HG03280 (cell line): Measurements from ENCODE around the gene NMB.
A peak's percentile ranks its signal among the peaks of the same experiment; 100 is the strongest.
"Not testable (repeated sequence)": the region's sequence is repeated elsewhere in the genome, so short reads cannot be mapped to it uniquely, and the experiment has no call there.

ENCODE experiments used
- ATAC-seq: cut with Tn5 transposase; IDR thresholded peaks from one replicate; pipeline ENCODE4 v1.9.1; 2021; ENCODE audit warnings: mild to moderate bottlenecking, moderate library complexity; ENCODE audit not compliant: unreplicated experiment

Gene NMB

DNA sequence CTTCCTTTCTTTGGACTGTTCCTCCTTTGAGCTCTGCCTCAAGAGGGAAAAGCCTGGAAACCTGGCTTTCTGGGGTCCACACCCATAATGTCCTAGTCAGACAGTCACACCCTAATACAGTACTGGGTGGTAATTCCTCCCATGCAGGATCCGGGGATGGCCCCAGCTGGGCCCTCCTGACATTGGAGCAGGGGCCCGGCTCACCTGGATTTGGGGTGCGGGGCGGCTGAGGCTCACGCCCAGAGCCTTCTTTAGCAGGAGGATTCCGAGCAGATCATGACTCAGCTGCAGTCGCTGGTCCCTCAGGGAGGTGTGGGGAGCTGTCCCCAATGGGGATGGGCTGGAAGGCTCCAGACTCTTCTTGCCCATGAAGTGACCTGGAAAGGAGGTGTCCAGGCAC, 1.0 kb downstream of the NMB start:
- ATAC-seq: no peak

DNA sequence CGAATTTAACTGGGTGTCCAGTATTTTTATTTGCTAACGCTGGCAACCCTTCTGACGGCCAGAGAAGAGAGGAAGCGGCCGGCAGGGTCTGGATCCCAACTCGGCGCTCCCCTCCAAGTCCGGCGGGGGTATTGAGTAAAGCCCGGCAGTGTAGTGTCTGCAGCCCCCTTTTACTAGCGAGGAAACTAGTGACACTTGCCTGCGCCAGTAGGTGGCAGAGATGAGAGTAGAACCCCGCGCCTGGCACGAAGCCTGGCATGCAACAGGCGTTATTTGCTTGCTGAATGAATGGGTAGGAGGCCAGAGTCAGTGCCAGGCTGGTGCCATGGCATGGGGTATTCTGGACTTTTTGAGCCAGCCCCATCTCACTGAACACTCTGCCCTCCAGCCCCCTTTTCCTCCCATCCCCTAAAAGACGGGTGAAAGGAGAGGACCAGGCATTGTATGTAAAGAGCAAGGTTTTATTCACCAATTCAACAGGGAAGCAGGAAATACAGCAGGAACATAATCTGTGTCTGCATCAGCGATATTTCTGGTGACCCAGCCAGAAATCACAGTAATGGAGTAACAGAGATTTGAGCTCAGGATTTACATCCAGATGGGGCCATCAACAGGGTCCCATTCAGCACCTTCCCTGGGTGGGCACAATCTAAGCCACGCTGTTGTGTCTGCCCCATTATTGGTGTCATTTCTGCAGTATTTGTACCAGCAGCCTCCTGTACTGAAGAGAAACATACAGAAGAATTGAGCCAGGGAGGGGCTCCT, 3.1 kb downstream of the NMB start:
- peak; percentile 25 for ATAC-seq

DNA sequence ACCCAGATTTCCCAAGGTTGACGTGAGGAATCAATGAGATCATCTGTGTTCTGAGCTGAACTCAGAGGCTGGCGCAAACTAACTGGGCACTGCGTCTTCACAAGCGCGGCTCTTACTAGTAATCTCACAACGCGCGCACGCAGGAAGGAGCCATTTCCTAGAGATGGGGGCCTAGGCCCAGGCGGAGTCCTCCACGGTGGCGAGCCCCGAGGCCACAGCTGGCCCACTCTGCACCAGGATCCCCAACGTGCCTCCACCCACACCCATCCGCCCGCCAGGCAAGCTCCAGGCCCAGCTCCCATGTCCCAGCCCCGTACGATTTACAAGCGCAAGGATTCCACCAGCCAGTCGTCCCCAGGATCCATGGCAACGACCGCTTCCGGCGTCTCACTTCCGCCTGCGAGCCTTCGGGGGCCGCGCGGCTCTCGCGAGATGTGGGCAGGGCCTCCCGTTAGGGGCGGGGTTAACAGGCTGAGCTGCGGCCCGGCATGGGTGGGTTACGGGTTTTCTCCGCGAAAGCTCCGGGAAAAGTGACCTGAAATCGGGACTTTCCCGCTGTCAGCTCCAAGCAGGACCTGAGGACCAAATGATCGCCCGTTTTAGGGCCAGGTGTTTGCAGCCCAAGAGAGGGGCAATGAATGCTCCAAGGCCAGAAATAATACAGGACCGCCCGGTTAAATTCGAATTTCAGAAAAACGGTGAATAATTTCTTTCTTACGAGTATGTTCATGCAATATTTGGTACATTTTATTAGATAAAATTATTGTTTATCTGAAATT, 3.9 kb downstream of the NMB start, which contains the start of gene WDR73:
WDR73 (minus strand) TSS at position 374 of the 779 bp plus-strand sequence; CDS start at position 365, 9 bp downstream.
- peak; percentile 80 for ATAC-seq

DNA sequence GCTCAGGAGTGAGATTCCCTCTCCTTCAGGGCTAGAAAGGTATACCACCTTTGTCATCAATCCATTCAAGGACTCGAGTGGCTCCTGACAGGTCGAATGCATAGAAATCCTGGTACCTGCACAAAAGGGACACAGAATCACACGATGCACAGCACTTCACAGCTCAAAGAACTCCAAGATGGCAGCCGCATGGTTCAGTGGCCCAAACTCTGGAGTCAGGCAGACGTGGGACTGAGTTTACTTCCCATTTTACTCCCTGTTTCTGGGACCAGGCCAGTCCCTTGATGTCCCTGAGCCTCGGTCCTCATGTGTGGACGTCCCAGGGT, 4.5 kb downstream of the NMB start:
- no peak for ATAC-seq

DNA sequence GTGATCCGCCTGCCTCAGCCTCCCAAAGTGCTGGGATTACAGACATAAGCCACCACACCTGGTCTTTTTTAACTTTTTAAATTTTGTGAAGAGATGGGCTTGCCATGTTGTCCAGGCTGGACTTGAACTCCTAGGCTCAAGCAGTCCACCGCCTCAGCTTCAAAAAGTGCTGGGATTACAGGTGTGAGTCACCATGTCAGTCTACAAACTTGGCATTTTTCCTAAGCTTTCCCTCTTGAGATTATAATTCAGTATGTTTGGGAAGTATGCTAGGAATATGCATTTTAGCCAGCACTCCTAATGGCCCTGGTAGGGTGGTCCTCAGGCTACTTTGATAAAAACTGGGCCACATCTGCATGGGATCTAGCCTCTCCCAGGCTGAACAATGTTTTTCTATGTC, 8.3 kb downstream of the NMB start:
- ATAC-seq: no peak

DNA sequence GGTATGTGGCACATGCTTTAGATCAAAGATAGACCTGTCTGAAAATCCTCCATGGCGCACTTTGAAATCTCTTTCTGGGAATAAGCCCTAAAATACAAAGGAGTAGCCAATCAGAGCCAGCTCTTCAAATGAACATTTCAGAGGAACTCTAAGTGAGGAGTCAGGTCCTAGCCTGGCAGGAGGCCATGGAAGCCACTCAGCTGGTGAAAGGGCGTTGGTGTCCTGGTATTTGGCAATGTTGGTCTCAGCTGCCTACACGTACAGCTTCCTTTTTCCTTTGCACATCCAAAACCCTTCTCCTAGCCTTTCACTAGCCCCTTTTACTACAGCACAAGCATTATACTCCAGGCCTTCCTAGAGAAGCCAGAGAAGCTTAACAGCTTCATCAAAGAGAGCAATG, 9.5 kb downstream of the NMB start:
- no peak for ATAC-seq

DNA sequence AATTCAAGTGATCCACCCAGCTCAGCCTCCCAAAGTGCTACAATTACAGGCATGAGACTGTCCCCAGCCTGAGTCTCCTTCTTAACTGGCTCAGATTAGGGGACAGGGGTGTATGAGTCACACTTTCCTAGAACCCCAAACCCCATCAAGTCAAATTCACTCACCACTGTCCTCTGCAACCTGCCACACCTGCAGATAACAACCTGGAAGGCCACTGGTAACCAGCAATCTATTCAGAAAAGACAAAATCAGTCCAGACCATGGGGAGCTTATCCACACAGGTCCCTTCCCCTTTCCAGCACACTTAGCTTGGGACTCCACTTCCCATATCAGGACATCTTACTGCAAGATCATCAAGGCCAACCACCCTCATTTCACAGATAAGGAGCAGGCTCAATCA, 10.3 kb downstream of the NMB start:
- no peak for ATAC-seq

DNA sequence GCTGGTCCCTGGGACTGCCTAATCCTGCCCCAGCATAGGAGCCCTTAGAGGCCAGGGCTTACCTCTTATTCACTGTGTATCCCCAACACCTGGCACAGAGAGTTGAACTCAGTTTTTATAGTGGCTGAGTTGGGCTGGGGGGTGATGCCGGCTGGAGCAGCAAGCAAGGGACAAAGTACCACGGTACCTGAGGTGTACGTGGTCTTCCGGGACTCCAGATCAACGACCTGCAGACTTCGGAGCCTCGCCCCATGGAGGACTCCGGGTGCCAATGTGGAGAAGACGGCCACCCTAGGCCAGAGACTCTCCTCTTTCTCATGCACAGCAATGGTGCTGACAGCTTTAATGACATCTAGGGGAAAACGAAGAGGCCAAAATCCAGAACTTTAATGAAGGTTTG, 12.0 kb downstream of the NMB start:
- no peak for ATAC-seq

DNA sequence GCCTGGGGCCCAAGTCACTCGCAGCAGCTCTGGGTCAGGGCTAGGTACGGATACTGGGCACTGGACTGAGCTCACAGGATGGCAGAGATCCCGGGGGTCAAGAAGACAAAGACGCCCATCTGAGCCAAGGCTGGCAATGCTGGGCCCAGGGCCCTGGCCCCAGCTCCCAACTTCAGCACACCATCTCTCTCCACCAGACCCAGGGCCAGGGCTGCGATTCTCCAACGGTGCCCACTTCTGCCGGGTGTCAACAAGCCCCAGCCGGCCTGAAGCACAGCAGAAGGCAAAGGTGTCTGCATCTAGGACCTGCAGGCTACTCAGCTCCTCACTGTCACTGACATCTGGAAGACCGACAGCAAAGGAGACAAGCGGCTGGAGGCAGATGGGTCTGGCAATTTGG, 12.5 kb downstream of the NMB start:
- ATAC-seq: no peak

DNA sequence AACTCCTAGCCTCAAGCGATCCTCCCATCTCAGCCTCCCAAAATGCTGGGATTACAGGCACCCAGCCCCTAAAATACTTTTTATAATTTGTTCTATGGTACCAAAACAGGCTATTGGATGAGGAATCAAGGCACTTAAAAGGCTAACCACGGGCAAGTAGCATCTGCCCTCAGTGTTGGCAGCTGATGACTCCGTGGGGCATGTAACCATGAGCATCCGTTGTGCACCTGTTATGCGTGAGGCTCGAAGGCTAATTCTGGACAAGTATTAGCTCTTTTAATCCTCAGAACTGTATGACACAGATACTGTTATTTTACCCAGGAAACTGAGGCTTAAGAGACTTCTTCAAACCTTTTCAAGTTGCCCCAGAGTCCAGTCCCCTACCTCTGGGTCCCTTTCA, 14.2 kb downstream of the NMB start:
- ATAC-seq: no peak

DNA sequence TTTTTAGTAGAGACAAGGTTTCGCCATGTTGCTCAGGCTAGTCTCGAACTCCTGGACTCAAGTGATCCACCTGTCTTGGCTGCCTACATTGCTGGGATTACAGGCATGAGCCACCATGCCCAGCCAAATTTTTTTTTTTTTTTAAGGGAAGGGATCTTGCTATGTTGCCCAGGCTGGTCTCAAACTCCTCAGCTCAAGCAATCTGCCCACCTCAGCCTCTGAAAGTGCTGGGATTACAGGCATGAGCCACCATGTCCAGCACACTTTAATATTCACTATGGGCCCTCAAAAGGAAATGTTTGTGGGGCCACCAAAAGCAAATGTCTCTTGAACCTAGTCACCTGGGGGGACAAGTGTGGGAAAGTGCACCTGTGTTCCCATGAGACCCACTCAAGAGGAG, 15.4 kb downstream of the NMB start:
- not testable (repeated sequence) for ATAC-seq

DNA sequence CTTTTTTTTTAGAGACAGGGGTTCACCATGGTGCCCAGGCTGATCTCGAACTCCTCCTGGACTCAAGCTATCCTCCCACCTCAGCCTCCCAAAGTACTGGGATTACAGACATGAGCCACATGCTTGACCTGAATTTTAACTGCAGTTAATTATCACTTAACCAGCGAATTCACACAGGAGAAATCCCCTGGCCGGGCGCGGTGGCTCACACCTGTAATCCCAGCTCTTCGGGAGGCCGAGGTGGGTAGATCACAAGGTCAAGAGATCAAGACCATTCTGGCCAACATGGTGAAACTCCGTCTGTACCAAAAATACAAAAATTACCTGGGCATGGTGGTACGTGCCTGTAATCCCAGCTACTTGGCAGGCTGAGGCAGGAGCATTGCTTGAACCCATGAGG, 16.1 kb downstream of the NMB start:
- ATAC-seq: not testable (repeated sequence)

DNA sequence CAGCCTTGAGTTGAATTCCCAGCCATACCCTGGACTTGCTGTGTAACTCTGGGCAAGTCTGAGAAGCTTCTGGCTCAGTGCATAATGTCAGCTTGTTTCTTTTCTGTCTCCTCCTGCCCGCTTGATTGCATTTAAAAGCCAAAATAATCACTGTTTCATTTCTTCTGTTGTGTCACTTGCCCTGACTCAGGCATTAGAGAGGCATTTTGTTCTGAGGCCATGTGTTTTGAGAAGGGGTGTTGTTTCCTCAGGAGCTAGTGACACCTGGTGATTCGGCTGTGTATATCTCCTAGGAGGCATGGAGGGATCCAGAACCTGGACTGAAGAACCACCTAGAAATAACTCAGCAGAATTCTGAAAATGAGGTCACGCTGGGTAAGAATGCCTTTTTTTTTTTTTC, 19.9 kb downstream of the NMB start:
- ATAC-seq: no peak

DNA sequence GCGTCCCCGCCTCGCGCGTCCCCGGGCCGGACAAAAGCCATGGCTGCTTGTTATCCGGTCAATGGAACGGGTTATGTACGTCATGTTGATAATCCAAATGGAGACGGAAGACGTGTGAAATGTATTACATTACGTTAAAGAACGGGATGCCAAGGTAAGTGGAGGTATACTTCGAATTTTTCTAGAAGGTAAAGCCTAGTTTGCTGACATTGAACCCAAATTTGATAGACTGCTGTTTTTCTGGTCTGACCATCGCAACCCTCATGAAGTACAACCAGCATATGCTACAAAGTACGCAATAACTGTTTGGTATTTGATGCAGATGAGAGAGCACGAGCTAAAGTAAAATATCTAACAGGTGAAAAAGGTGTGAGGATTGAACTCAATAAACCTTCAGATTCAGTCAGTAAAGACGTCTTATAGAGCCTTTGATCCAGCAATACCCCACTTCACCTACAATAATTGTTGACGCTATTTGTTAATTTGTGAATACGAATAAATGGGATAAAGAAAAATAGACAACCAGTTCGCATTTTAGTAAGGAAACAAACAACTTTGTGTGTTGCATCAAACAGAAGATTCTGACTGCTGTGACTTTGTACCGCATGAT, 23.7 kb downstream of the NMB start:
- ATAC-seq: no peak

DNA sequence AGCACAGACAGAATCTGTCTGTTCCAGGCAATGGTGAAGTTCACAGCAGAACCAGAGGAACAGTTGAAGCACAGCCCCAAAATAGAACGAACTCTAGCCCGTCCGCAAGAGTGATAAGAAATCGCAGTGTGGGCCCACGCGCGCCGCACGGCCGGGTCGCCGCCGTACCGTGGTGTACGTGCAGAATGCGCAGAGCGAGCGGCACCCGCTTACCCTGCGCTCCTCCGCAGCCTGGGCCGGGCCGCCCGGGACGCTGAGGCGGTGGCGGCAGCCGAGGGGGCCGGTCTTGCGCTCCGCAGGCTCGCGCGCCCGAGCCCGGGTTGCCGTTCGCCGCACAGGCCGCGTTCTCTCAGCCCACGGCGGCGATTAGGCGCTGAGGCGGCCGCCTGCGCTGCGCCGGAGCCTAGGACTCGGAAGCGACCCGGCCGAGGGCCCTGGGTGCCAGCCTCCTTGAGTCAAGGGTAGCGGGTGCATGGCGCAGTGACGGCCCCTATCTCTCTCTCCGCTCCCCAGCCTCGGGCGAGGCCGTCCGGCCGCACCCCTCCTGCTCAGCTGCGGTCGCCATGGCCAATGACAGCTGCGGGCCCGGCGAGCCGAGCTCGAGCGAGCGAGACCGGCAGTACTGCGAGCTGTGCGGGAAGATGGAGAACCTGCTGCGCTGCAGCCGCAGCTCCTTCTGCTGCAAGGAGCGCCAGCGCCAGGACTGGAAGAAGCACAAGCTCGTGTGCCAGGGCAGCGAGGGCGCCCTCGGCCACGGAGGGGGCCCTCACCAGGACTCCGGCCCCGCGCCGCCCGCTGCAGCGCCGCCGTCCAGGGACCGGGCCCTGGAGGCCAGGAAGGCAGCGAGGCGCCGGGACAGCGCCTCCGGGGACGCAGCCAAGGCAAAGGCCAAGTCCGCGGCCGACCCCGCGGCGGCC, 24.4 kb downstream of the NMB start:
- ATAC-seq: peak; percentile 37

DNA sequence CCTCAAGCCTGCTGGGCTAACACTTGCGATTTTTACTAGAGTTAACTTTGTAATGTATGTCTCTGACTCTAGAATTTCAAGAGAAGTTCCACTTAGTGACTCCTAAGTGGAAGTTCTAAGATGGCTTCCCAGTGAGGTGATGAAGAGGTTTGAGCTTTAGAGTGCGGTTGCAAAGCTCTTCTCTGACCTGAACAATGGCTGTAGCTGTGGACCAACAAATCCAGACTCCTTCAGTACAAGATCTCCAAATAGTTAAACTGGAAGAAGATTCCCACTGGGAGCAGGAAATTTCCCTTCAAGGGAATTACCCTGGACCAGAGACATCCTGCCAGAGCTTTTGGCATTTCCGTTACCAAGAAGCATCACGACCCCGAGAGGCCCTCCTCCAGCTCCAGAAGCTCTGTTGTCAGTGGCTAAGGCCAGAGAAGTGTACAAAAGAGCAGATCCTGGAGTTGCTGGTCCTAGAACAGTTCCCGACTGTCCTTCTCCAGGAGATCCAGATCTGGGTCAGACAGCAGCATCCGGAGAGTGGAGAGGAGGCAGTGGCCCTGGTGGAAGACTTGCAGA, 26.2 kb downstream of the NMB start:
- no peak for ATAC-seq

DNA sequence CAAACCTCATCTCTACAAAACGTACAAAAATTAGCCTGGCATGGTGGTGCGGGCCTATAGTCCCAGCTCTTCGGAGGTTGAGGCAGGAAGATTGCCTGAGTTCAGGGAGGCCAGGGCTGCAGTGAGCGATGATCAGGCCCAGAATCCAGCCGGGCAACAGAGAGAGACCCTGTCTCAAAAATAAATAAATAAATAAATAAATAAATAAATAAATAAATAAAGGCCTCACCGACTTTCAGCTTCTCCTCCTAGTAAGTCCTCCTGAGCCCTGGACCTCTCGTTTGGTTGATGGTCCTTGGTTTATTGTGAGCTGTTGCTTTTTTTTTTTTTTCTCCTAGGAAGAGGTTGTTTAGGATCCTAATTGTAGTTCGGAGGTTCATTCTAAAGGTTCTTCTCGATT, 29.0 kb downstream of the NMB start:
- ATAC-seq: no peak

DNA sequence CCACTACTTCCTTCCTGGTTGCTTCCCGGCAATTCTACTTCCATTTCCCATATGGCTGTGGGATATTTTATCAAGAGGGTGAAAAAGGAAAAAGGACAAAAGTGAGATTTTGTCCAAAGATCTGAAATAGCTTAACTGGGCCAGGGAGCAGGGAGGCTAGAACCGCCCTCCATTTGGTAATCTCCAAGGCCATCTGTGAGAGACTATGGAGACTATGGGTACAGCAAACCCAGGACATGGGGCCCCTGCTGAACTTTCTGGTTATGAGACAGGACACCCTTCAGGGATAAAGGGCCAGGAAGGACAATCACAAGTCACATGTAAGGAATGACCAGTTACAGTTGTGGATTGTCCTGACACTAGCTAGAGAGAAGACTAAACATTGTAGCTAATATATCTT, 32.9 kb downstream of the NMB start:
- ATAC-seq: no peak

DNA sequence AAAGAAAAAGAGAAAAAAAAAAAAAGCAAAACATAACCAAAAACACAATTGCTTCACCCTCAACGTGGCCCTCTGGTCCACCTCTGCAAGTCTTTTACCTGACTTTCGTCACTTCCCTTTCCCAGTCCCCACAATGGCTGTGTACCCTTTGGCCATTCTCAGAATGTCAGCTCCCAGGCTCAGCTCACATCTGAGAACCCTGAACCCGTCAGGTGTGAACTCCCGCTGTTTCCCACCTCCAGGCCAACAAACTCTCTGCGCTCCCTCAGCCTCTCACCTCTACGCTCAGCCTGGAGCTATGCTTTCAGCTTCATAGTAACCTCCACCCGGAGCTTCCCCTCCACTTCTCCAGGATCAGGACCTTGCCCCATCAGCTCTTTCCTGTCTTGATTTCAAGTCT, 33.6 kb downstream of the NMB start:
- no peak for ATAC-seq

DNA sequence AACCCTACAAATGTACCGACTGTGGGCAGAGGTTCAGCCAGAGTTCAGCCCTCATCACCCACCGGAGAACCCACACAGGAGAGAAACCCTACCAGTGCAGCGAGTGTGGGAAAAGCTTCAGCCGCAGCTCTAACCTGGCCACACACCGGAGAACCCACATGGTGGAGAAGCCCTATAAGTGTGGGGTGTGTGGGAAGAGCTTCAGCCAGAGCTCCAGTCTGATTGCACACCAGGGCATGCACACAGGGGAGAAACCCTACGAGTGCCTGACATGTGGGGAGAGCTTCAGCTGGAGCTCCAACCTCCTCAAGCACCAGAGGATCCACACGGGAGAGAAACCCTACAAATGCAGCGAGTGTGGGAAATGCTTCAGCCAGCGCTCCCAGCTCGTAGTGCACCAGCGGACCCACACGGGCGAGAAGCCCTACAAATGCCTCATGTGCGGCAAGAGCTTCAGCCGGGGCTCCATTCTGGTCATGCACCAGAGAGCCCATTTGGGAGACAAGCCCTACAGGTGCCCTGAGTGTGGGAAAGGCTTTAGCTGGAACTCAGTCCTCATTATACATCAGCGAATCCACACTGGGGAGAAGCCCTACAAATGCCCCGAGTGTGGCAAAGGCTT, 36.5 kb downstream of the NMB start:
- ATAC-seq: no peak
